Panc1 (cell line): ENCODE results near the gene NSD1. TPM values are rescaled to one million over a fixed set of nuclear protein-coding genes. Genes with fewer than 3 reads are reported as not detected.

Experiments used
- ATAC-seq: fragments of 200-7000 bp; cut with Tn5 transposase; 2 replicates; pipeline ENCODE4 v1.9.1; 2020; ENCODE audit warnings: mild to moderate bottlenecking, moderate library complexity
- BruUV-seq: library from RNA; stranded (reverse); fragments of 400-500 nt; replicated peaks from 2 replicates; lab custom pipeline; 2021; lab: Mats Ljungman, UMichigan
- CTCF ChIA-PET: fragments of 300-600 bp; sonication (Branson Sonifier 250); formaldehyde crosslinking; loops from one replicate; lab custom pipeline; 2022; ENCODE audit warnings: antibody characterized with exemption; lab: Charles Lee
- POLR2A ChIA-PET: fragments of 300-600 bp; sonication (Branson Sonifier 250); formaldehyde crosslinking; loops from one replicate; lab custom pipeline; 2022; ENCODE audit warnings: antibody characterized with exemption; lab: Charles Lee
- DNase-seq: peaks from one replicate; pipeline ENCODE4 v3.0.0-alpha.2; 2010; ENCODE audit warnings: low read depth, low spot score
- H3K27ac ChIP-seq: 2 replicates; pipeline ENCODE4 v1.5.1; 2011; ENCODE audit warnings: mild to moderate bottlenecking, low read length, inconsistent platforms
- H3K27me3 ChIP-seq: fragments of 200-500 bp; sonication (Bioruptor generic); 2 replicates; pipeline ENCODE4 v1.6.0; 2014; ENCODE audit warnings: low read length, inconsistent platforms; ENCODE audit not compliant: control insufficient read depth, insufficient read depth
- H3K36me3 ChIP-seq: fragments of 200-500 bp; sonication (Bioruptor generic); 2 replicates; pipeline ENCODE4 v1.5.1; 2014; ENCODE audit warnings: inconsistent platforms, mild to moderate bottlenecking, low read length, moderate library complexity; ENCODE audit not compliant: control insufficient read depth, insufficient read depth
- H3K4me1 ChIP-seq: 2 replicates; pipeline ENCODE4 v1.5.1; 2011; ENCODE audit warnings: inconsistent platforms, mild to moderate bottlenecking, low read length, moderate library complexity; ENCODE audit not compliant: control insufficient read depth, insufficient read depth
- H3K4me3 ChIP-seq, 2 experiments: 2 replicates each; pipeline ENCODE4 v1.5.1; 2011 to 2012; ENCODE audit warnings: low read depth in 2 of 2, low read length in 2 of 2, mild to moderate bottlenecking in 2 of 2, inconsistent platforms in 1 of 2, moderate library complexity in 1 of 2
- H3K9me3 ChIP-seq: fragments of 200-500 bp; sonication (Bioruptor generic); 2 replicates; pipeline ENCODE4 v1.5.1; 2014; ENCODE audit warnings: low read depth, mild to moderate bottlenecking, inconsistent platforms, low read length, moderate library complexity; ENCODE audit not compliant: control insufficient read depth, insufficient read depth
- POLR2AphosphoS5 ChIP-seq: IDR thresholded peaks from 2 replicates; pipeline ENCODE4 v1.6.1; 2012; ENCODE audit warnings: mild to moderate bottlenecking, low read depth, low read length, moderate library complexity
- REST ChIP-seq, 2 experiments: IDR thresholded peaks; 2 replicates each; pipeline ENCODE4 v1.6.1; 2011 to 2012; ENCODE audit warnings: low read depth in 2 of 2, control low read depth in 1 of 2, low read length in 1 of 2, mild to moderate bottlenecking in 1 of 2, moderate library complexity in 1 of 2; ENCODE audit not compliant: insufficient read depth in 1 of 2
- SIN3A ChIP-seq: IDR thresholded peaks from 2 replicates; pipeline ENCODE4 v1.6.1; 2012; ENCODE audit warnings: low read depth, mild to moderate bottlenecking, low read length, moderate library complexity, borderline replicate concordance; ENCODE audit not compliant: insufficient read depth
- TCF7L2 ChIP-seq: IDR thresholded peaks from 2 replicates; pipeline ENCODE4 v1.6.1; 2011; ENCODE audit warnings: mild to moderate bottlenecking, low read depth, low read length, inconsistent platforms
- in situ Hi-C: cut with HindIII; loops from 2 replicates; pipeline ENCODE4 v1.10.0; 2016; ENCODE audit warnings: low sequenced_read_pairs, low pct_unique_long_range_greater_than_20kb
- intact Hi-C: fragments of 100-400 bp; cut with micrococcal nuclease; formaldehyde crosslinking; loops from one replicate; pipeline ENCODE4 v1.10.0; 2022; ENCODE audit not compliant: unreplicated experiment
- total RNA-seq: library from RNA; stranded (reverse); gene quantifications from one replicate; pipeline ENCODE4 v1.2.1, GENCODE V29; 2021; ENCODE audit not compliant: unreplicated experiment
- TF ChIP-seq, protein P1 (sequence below): fragments of 450-650 bp; IDR thresholded peaks from 2 replicates; pipeline ENCODE4 v1.5.1; 2017; ENCODE audit warnings: mild to moderate bottlenecking

The NSD1 gene
- total RNA-seq, 1 experiment from 2014 or later = 58.7 TPM

DNA sequence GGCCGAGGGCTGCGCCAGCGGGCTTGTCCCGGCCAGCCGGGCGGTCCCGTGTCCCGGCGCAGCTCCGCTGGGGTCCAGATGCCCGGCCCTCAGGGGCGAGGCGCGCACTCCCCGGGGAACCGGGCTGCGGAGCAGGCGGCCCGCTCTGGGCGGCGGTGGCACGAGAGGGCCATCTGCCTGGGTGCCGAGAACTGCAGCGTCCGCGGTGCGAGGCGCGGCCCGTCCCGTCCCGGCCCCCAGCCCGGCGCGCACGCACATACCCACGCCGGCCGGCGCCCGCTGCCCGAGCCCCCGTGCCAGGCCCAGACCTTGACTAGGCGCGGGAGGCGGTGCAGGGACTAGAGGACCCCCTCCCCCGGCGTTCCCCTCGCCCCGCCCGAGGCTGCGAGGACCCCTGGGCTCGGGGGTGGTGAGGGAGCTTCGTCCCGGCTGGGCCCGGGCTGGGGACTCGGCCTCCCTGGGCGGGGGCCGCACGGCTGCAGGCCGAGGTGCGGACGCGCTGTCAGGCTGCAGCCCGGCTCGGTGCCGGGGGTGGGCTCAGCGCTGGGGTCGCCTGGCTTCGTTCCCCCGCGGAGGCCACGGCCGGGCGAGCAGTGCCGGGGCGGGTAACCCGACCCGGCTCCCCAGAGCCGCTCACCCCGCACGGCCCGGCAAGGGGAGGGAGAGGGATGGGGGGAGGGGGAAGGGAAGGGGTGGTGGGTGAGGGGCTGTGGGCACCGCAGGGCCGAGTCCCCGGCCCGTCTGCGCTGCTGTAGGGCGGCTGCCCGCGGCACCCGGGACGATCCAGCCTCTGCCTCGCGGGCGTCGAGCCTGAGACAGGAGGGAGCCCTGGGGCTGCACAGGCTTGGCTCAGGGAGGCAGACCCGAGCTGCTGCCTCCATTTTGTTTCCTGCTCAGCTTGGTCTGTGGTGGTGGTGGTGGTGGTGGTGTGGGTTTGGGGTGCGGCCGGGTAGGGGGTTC, 1.2 kb upstream of the NSD1 start:
- Histone ChIP-seq H3K4me1 (peaks cover 29% of the 10 kb centered on the region), H3K27ac (peak overlapping the region; percentile 68), H3K36me3 (peaks cover 15% of the 10 kb centered on the region; the same call in 1 of the 2 replicates), H3K9me3 (no peaks in the 10 kb centered on the region), H3K4me3 (no peak overlapping the region), H3K27me3 (no peaks in the 10 kb centered on the region)
- ATAC-seq (peak; percentile 11; the same call in 1 of the 2 replicates), DNase-seq (no peak)
- TF ChIP-seq, protein P1, sequence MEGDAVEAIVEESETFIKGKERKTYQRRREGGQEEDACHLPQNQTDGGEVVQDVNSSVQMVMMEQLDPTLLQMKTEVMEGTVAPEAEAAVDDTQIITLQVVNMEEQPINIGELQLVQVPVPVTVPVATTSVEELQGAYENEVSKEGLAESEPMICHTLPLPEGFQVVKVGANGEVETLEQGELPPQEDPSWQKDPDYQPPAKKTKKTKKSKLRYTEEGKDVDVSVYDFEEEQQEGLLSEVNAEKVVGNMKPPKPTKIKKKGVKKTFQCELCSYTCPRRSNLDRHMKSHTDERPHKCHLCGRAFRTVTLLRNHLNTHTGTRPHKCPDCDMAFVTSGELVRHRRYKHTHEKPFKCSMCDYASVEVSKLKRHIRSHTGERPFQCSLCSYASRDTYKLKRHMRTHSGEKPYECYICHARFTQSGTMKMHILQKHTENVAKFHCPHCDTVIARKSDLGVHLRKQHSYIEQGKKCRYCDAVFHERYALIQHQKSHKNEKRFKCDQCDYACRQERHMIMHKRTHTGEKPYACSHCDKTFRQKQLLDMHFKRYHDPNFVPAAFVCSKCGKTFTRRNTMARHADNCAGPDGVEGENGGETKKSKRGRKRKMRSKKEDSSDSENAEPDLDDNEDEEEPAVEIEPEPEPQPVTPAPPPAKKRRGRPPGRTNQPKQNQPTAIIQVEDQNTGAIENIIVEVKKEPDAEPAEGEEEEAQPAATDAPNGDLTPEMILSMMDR = no peak
- TF ChIP-seq REST (IDR thresholded peaks at IDR 0.05; ENCODE audit: insufficient read depth in 1 of 2, low read depth in 2 of 2, low read length in 1 of 2) = no peak
- no peak for TF ChIP-seq SIN3A
- no peak for TF ChIP-seq POLR2AphosphoS5
- no peak for TF ChIP-seq TCF7L2
- ChIA-PET CTCF (no interaction called here), POLR2A (no interaction called here)
- in situ Hi-C loops = no loop called here
- intact Hi-C loops = no loop called here
- BruUV-seq = no TSS peak

DNA sequence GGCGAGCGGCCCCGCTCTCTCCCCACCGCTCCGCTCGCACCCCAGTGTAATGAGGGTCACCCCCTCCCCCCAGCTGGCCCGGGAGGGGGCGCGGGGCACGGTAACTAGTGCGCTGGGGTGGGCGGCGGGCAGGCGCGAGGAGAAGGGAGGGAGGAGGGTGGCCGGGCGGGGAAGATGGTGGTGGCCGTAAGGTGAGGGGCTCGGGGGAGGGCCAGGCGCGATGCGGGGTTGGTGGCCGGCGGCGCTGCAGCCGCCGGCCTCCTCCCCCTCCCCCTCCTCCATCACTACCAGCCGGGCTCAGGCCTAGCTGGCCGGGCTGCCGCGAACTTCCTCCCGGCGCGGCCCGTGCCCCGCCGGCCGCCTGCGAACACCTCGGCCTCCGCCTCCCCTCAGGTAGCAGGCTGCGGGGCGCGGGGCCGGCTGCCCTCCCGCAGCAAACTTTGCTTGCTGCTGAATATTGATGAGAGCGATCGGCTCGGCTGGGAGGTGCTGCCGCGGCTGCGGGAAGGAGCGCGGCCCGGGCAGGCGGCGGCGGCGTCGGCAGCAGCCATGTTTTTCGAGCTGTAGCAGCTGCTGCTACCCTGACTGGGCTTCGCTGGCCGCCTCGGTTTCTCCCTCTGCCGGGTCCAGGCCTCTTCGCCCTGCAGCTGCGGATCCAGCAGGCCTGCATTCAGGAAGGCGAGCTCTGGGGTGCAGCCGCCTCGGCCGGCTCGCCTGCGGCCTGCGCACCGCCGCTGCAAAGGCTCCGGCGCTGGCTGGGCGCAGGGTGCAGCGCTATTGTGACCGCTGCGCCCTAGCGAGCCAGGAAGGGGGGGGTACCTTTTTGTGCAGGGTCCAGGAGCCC, 502 bp downstream of the NSD1 start:
- no TSS peak for BruUV-seq
- ATAC-seq = peak; percentile 62
- ChIA-PET CTCF (no interaction called here), POLR2A (interaction anchor here (1.1 kb wide), 1 partner anchor 8 kb away, joined by 3 read pairs; no protein-coding TSS in a partner anchor)
- Histone ChIP-seq H3K4me3 (peak overlapping the region; percentile 59 to 84), H3K36me3 (peaks cover 16% of the 10 kb centered on the region; the same call in 1 of the 2 replicates), H3K4me1 (peaks cover 29% of the 10 kb centered on the region), H3K9me3 (no peaks in the 10 kb centered on the region), H3K27me3 (no peaks in the 10 kb centered on the region), H3K27ac (peak overlapping the region; percentile 84)
- in situ Hi-C loops (no loop called here), intact Hi-C loops (no loop called here)
- DNase-seq = no peak
- TF ChIP-seq REST (IDR thresholded peaks at IDR 0.05; ENCODE audit: insufficient read depth in 1 of 2, low read depth in 2 of 2, low read length in 1 of 2) (no peak), TCF7L2 (no peak), POLR2AphosphoS5 (peak; percentile 52), SIN3A (peak; percentile 54; the same call in 1 of the 2 replicates)
- TF ChIP-seq, protein P1 = no peak
